PFSK-1 (cell line): ENCODE data around the gene RNU5B-1.

Source experiments
- POLR2AphosphoS5 ChIP-seq: IDR thresholded peaks from 2 replicates; pipeline ENCODE4 v1.6.1; 2012; ENCODE audit warnings: low read depth, mild to moderate bottlenecking, control low read depth, low read length, moderate library complexity
- REST ChIP-seq, 2 experiments: IDR thresholded peaks; 2 replicates each; pipeline versions ENCODE4 v1.6.1 to v1.8.0; 2011 to 2012; ENCODE audit warnings: low read depth in 2 of 2, low read length in 2 of 2, control low read depth in 1 of 2, inconsistent platforms in 1 of 2, mild to moderate bottlenecking in 1 of 2, moderate library complexity in 1 of 2; ENCODE audit not compliant: insufficient read depth in 1 of 2
- SIN3A ChIP-seq: IDR thresholded peaks from 2 replicates; pipeline ENCODE4 v1.6.1; 2012; ENCODE audit warnings: mild to moderate bottlenecking, low read length, moderate library complexity, borderline replicate concordance; ENCODE audit not compliant: insufficient read depth
- TAF1 ChIP-seq: IDR thresholded peaks from 2 replicates; pipeline ENCODE4 v1.6.1; 2012; ENCODE audit warnings: low read length, control low read depth, borderline replicate concordance; ENCODE audit not compliant: insufficient read depth

GRCh38 chr15:65286704-65287519 is 17.6 kb upstream of the RNU5B-1 start, which contains the start of gene PARP16:
- TF ChIP-seq POLR2AphosphoS5 (peak; percentile 48; the same call in 1 of the 2 replicates), SIN3A (peak; percentile 41; the same call in 1 of the 2 replicates), REST (IDR thresholded peaks at IDR 0.05; ENCODE audit: insufficient read depth in 1 of 2, low read depth in 2 of 2, low read length in 2 of 2) (no peak), TAF1 (no peak)
